K562 (cell line): ENCODE data around the gene MSRB3.

Experiments
- CBX2 ChIP-seq: fragments of 200-600 bp; sonication (generic); IDR thresholded peaks from one replicate; pipeline ENCODE4 v1.6.1; 2012; ENCODE audit warnings: mild to moderate bottlenecking, low read length, inconsistent platforms; ENCODE audit not compliant: insufficient read depth, poor library complexity, severe bottlenecking
- CHD1 ChIP-seq: fragments of 200-600 bp; sonication (generic); IDR thresholded peaks from one replicate; pipeline ENCODE4 v1.6.1; 2012; ENCODE audit warnings: mild to moderate bottlenecking, moderate library complexity, low read length, inconsistent platforms
- CTCF ChIP-seq, 3 experiments: IDR thresholded peaks in 2 of 3; conservative IDR thresholded peaks in 1 of 3; 2 replicates each; pipeline ENCODE4 v1.5.1; 2011 to 2012; ENCODE audit warnings: low read length in 3 of 3, mild to moderate bottlenecking in 3 of 3, control low read depth in 2 of 3, improper control_type of control experiment in 1 of 3, inconsistent platforms in 1 of 3, low read depth in 1 of 3, mixed read lengths in 1 of 3, moderate library complexity in 1 of 3; ENCODE audit not compliant: insufficient read depth in 2 of 3
- FIP1L1 ChIP-seq: fragments of 200-400 bp; formaldehyde crosslinking; IDR thresholded peaks from 2 replicates; pipeline ENCODE4 v1.6.1; 2018; ENCODE audit warnings: mild to moderate bottlenecking, low read depth, low read length; ENCODE audit not compliant: poor library complexity, severe bottlenecking
- GTF2A2 ChIP-seq: IDR thresholded peaks from 2 replicates; pipeline ENCODE4 v1.6.1; 2016; ENCODE audit warnings: mild to moderate bottlenecking, missing genetic modification characterization, missing compliant biosample characterization
- KDM1A ChIP-seq, 2 experiments: fragments of 450-650 bp; IDR thresholded peaks; 2 replicates each; pipeline ENCODE4 v1.6.1; 2016; ENCODE audit warnings: mild to moderate bottlenecking in 2 of 2
- MAX ChIP-seq: sonication (generic); formaldehyde crosslinking; IDR thresholded peaks from 2 replicates; pipeline ENCODE4 v1.9.0; 2022; ENCODE audit warnings: mild to moderate bottlenecking, missing genetic modification reagents
- NR2C1 ChIP-seq, 2 experiments: fragments of 450-650 bp; IDR thresholded peaks; 2 replicates each; pipeline ENCODE4 v1.6.1; 2017; ENCODE audit warnings: mild to moderate bottlenecking in 2 of 2, antibody characterized with exemption in 1 of 2, inconsistent platforms in 1 of 2, missing compliant biosample characterization in 1 of 2, missing genetic modification characterization in 1 of 2
- RBM15 ChIP-seq: fragments of 200-400 bp; formaldehyde crosslinking; IDR thresholded peaks from 2 replicates; pipeline ENCODE4 v1.6.1; 2018; ENCODE audit warnings: mild to moderate bottlenecking, low read length, moderate library complexity; ENCODE audit not compliant: insufficient read depth
- REST ChIP-seq, 2 experiments: fragments of 450-650 bp; formaldehyde crosslinking in 1 of 2; IDR thresholded peaks; 2 replicates each; pipeline versions ENCODE4 v1.4.0 to v1.6.1; 2014 to 2020; ENCODE audit warnings: mild to moderate bottlenecking in 2 of 2, borderline replicate concordance in 1 of 2, low read depth in 1 of 2
- SIN3B ChIP-seq: fragments of 450-650 bp; IDR thresholded peaks from 2 replicates; pipeline ENCODE4 v1.6.1; 2017; ENCODE audit warnings: low read depth, mild to moderate bottlenecking, moderate library complexity
- USF2 ChIP-seq: sonication (generic); formaldehyde crosslinking; IDR thresholded peaks from 2 replicates; pipeline ENCODE4 v1.5.0; 2020; ENCODE audit warnings: missing genetic modification reagents
- TF ChIP-seq, protein P1 (sequence below): fragments of 250-450 bp; sonication (Bioruptor Pico); IDR thresholded peaks from 2 replicates; pipeline ENCODE4 v1.4.0; 2020; ENCODE audit warnings: mild to moderate bottlenecking
- TF ChIP-seq, protein P2 (sequence below): IDR thresholded peaks from 2 replicates; pipeline ENCODE4 v1.6.1; 2011; ENCODE audit not compliant: insufficient read length; ENCODE audit errors: extremely low read depth

GRCh38 chr12:65449400-65449799 is 170.9 kb downstream of the MSRB3 start:
- TF ChIP-seq, protein P1, sequence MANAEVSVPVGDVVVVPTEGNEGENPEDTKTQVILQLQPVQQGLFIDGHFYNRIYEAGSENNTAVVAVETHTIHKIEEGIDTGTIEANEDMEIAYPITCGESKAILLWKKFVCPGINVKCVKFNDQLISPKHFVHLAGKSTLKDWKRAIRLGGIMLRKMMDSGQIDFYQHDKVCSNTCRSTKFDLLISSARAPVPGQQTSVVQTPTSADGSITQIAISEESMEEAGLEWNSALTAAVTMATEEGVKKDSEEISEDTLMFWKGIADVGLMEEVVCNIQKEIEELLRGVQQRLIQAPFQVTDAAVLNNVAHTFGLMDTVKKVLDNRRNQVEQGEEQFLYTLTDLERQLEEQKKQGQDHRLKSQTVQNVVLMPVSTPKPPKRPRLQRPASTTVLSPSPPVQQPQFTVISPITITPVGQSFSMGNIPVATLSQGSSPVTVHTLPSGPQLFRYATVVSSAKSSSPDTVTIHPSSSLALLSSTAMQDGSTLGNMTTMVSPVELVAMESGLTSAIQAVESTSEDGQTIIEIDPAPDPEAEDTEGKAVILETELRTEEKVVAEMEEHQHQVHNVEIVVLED (CRISPR knock-in tag), result no peak
- no peak for TF ChIP-seq RBM15
- TF ChIP-seq, protein P2, sequence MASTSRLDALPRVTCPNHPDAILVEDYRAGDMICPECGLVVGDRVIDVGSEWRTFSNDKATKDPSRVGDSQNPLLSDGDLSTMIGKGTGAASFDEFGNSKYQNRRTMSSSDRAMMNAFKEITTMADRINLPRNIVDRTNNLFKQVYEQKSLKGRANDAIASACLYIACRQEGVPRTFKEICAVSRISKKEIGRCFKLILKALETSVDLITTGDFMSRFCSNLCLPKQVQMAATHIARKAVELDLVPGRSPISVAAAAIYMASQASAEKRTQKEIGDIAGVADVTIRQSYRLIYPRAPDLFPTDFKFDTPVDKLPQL, result no peak
- no peak for TF ChIP-seq KDM1A (IDR thresholded peaks at IDR 0.05)
- TF ChIP-seq USF2 (CRISPR knock-in tag), result no peak
- TF ChIP-seq SIN3B, result no peak
- no peak for TF ChIP-seq NR2C1 (IDR thresholded peaks at IDR 0.05)
- no peak for TF ChIP-seq NR2C1 (tag; IDR thresholded peaks at IDR 0.05)
- TF ChIP-seq GTF2A2, result no peak
- no peak for TF ChIP-seq CHD1
- TF ChIP-seq REST (IDR thresholded peaks at IDR 0.05; ENCODE audit: borderline replicate concordance), result no peak
- no peak for TF ChIP-seq REST (CRISPR knock-in tag; IDR thresholded peaks at IDR 0.05; ENCODE audit: low read depth)
- no peak for TF ChIP-seq CTCF (IDR thresholded peaks at IDR 0.05 in 2 of 3, conservative IDR thresholded peaks at IDR 0.05 in 1 of 3; ENCODE audit: insufficient read depth in 2 of 3, low read depth in 1 of 3, low read length in 3 of 3)
- no peak for TF ChIP-seq MAX (CRISPR knock-in tag)
- no peak for TF ChIP-seq FIP1L1
- TF ChIP-seq CBX2, result no peak
